IPS DF 19.7 (cell line): ENCODE measurements around the gene LDLRAD3.
A peak's percentile ranks its signal among the peaks of the same experiment; 100 is the strongest.

Experiments used
- DNase-seq: peaks from one replicate; pipeline ENCODE4 v3.0.0-alpha.2; 2013; ENCODE audit warnings: low read depth, low spot score

LDLRAD3 gene

DNA sequence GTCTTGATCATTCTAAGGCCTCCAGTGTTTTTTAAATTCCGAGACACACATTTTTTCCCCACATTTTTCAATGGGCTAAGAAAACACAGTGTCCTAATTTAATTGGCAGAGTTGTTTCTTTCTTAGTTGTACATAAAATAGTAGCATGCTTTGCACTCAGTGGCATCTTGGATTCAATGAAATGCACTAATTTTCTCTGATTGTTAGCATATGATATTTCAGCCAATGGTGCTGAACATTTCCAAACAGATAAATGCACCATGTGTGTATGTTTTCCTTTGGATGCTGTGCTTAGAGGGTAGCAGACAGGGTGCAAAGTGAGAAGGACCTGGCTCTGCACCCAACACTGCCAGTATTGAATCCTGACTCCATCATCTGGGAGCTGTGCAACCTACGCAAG, 103.5 kb downstream of the LDLRAD3 start:
- no peak for DNase-seq

DNA sequence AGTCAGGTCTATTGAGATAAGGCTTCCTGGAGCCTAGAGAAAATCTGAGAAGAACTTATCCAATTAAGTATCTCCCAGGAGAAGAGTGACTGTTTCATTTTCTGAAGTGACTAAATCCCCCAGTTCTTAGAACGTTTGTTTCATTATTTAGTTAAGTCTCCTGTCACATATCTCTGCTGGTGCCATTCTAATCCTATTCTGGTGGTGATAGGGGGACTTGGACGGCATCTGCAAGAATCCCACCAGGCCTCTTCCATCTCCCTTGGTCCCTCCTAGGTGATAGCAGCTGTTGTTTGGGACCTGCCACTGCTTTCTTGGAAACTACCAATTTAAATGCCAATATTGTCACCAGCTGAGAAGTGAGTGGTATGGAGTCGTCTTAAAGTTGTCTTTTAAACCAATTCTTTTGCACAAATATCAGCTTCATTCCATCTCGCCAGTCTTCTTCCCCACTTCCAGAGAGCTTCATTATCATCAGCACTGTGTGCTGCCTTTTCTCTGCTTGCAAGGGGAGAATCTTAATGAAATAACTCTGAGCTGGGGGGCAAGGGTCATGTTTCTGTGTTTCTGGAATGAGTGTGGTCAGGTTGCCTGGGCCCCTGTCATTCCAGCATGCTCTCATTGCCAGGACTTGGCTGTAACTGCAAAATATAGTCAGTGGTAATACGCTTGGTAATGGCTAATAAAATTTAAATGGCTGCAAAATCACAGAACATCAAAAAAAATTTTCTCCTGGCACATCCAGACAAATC, 104.8 kb downstream of the LDLRAD3 start:
- DNase-seq, result no peak

DNA sequence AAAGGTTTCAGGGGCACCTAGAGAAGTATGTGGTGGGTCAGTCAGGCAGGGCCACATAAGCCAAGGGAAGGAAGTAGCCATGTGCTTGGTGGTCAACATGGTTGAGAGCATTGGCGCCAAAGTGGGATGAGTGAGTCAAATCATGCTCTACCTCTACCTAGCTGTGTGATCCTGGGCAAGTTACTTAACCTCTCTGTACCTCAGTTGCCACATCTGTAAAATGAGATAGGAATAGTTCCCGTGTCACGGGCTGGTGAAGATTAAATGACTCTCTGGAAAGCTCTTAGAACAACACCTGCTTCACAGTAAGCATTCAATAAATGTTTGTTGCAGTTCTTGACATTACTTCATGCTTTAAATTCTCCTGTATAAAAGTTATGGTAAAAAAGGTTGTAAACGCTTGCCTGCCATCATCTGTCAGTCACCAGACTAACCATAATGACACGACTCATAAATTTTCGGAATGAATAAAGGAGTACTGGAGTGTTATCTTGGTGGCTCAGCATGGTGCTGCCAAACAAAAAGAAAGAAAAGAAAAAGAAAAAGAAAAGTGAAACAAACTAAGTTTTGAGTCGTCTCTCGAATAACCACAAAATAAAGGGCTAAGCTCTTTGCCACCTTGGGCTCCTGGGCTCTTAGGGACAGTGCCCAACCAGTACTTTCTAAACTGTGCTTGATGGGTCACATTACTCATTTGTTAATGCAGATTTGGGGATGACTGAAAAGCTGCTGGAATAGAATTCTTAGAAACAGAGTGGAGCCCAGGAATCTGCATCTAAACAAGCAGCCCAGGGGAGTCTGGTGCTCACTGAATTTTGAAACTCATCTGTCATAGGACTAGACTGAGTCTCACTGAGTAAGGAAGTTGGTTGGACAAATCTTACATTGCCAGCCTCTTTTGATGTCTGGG, 107.6 kb downstream of the LDLRAD3 start:
- DNase-seq, result no peak

DNA sequence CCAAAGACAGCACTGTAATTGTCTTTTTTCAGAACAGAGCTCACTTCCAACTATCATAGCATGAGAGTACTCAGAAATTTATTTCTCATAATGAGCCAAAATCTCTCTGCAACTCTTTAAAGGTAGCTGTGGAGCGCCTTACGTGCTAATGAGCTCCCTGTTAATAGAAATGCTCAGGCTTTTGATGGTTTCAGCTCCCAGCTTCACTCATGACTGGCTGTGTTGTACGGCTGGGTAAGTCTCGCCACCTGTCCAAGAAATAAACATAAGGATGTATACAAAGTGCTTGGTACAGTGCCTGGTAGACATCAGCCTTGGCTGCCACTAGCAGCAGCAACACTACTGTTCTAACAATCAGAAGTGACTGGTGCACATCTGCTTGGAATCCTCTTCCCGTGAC, 109.4 kb downstream of the LDLRAD3 start:
- no peak for DNase-seq

DNA sequence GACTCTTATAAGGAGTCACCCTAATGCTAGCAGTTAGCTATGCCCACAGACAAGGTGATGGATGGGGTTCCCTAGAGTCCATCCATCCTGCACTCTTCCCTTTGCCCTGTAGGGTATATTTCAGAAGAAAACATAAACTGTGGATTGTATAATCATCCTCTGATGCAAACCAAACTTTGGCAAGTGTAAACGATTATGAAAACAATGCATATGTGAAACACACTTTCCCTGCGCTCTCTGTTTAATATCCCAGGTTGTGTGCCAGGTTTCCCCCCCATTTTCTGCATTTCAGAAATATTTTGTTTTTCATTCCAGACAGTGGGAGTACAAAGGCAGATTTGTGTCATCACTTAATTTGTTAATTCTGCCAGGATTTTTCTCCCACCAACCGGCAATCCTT, 110.0 kb downstream of the LDLRAD3 start:
- DNase-seq, result no peak

DNA sequence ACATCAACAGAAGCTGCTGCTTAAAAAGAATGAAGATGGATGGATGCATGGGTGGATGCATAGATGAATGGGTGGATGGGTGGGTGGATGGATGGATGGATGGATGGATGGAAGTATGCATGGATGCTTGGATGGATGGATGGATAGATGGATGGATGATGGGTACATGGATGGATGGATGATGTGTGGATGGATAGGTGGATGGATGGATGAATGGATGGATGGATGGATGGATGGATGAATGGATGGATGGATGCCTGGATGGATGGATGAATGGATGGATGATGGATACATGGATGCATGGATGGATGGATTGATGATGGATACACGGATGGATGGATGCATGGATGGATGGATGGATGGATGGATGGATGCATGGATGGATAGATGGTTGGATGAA, 110.8 kb downstream of the LDLRAD3 start:
- no peak for DNase-seq

DNA sequence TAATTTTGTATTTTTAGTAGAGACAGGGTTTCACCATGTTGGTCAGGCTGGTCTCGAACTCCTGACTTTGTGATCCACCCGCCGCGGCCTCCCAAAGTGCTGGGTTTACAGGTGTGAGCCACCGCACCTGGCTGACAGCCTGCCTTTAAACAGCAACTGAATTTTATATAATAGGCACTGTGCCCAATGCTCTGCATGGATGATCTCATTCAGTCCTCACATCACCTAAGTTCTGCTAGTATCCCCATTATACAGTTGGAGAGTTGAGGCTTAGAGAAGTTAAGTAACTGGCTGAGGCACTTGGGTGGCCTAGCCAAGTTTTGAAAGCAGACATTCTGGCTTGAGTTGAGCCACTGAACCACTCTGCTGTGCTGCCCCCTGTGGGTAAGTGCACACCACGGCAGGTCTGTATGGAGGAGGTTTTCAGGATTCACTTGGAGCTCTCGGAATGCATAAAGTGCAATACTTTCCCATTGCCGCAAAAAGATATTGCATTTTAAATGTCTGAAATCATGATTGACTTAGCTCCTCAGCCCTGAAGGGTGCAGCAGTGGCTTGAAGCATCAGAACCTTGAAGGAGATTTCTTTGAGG, 112.4 kb downstream of the LDLRAD3 start:
- no peak for DNase-seq

DNA sequence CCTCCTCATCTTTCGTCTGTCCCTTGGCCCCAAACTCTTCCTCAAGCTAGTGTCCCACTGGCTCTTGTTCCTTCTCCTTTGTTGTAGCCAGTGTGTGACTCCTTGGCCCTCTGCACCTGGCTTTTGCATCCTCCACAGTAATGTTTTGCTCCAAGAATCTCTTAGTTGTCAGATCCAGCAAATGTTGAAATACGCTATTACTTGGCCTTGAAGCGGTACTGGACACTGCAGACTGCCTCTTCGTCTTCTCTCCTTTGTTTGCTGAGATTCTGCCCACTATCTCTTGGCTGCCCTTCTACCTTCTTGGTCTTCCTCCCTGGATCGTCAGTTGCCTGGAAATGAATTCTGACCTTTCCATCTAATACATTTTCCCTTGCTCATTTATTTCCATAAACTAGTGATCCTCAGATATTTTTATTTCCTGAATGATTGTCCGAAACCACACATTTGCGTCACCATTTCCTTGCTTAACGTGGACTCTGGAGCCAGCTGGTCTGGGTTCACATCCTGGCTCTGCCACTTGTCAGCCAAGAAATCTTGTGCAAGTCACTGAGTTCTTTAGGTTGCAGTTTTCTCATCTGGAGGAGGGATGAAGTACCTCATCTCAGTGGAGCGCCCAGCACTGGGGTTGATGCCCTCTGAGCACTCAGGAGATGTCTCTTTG, 113.6 kb downstream of the LDLRAD3 start:
- no peak for DNase-seq

DNA sequence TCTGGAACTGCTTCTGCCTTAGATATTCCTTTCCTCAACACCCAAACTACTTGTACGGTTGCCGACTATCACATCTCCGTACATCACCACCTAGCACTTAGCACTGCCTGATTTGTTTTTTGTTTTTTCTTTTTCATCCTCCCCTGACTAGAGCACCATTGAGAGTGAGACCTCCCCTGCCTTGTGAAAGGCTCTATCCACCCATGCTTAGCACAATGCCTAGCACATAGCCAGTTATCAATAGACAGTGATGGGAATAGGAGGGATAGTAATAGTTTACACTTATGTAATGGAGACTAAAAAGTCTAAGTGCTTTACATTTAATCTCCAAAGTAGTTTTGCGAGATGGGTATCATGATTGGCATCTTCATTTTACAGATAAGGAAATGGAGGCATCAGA, 115.8 kb downstream of the LDLRAD3 start:
- no peak for DNase-seq

DNA sequence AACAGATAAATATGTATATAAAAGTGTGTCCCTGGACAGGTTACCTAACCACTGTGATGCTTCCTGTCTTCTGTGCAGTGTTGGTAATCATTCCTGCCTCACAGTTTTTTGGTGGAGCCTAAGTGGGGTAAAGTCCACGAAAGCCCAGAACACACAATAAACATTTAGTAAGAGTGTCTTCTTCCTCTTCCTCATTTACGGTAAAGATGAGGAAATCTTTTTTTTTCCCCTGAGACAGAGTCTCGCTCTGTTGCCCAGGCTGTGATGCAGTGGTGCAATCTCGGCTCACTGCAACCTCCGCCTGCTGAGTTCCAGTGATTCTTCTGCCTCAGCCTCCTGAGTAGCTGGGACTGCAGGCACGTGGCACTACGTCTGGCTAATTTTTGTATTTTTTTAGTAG, 117.1 kb downstream of the LDLRAD3 start:
- DNase-seq, result no peak

DNA sequence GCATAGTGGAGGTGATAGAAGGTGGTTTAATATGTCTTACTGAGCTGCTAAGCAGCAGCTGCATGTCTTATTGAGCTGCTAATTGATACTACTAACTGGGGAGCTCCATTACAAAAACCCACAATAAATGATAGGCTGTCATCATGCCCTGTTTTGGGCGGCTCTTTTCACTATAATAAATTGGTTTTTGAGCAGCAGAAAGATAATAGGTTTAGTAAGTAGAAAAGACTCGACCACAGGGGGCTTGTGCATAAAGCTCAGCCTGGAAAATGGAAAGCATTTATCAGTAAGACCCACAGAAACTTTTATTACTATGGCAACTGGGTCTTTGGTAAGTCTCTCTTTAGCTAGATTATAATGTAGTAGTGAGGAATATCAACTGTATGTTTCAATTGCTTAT, 117.6 kb downstream of the LDLRAD3 start:
- DNase-seq, result no peak

DNA sequence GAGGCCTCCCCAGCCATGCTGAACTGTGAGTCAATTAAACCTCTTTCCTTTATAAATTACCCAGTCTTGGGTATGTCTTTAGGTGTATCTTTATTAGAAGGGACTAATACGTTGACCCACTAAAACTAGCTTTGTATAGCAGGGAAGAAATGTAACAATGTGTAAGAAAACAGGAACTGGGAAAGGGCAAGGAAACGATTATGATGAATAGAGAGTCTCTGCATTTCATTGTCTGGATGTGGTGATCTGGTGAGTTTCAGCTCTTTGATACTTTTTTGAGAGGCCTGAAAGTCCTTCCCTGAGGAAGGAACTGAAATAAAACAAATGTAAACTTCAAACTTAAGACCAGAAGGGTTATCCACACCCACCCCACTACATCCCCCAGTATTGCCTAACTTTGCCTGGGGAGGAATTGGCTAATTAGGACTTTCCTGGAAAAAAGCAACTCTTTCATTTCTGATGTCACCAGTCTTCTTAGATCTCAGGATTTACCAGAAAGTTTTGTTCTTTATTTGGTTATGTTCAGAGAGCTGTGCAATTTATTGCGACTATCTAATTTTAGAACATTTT, 119.0 kb downstream of the LDLRAD3 start:
- DNase-seq, result no peak

DNA sequence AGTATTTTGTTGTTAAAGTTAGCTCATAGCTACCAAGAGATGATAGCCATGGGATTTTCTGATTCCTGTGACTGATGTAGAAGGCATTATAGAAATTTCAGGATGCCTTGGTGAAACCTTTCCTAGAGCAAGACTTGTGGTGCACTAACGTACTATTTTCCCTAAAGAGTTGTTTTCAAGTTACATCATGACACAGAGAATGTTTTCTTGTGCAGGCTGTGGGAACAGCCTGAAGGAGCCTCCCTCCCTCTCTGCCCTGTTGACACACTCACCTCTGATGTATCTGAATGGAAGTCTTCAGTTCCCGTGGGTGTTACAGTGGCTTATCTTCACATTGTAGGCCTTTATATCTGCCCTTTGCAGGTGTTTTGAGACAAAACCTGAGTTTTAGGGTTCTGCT, 121.6 kb downstream of the LDLRAD3 start:
- DNase-seq, result no peak

DNA sequence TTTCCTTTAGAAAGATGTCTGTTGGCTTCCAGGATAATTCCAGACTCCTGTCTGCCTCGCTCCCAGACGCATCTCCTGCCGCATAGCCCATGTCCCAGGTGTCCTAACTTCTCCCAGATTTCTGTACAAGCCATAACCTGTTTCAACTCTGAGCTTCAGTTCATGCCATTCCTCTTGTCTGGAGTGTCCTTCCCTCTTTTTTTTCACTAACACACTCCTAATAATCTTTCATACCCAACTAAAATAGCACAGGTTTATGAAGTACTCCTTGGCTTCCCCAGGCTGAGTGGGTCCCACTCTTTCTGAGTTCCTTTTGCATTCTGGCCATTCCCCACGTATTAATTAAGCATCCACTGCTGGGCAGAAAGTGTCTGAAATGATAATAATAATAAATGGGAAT, 123.0 kb downstream of the LDLRAD3 start:
- DNase-seq, result no peak

DNA sequence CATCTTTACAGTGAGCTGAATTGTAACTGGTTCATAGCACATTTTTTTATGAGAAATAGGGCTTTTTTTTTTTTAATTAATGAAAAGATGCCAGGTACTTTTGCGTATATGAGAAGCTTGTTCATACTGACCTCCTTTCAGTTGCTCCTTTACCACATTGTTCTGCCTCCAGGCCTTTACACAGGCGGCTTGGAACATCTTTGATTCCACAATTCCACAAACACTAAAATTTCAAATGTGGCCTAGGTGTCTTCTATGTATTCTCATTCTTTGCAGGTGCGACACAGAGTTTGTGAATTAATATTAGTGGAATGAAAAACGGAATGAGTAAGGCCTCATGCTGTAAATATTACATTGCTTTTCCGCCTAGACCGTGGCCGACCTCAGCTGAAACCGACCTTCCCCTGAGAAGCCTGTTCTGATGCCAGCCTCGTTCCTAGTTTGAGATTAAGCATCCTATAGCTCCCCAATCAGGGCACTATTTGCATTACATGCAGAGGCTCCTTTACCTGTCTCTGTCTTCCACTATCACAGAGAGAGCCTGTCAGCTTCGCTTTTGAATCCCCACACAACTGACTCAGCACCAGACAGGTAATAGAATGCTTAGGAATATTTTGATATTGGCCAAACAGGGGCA, 125.8 kb downstream of the LDLRAD3 start:
- DNase-seq, result peak; percentile 50

DNA sequence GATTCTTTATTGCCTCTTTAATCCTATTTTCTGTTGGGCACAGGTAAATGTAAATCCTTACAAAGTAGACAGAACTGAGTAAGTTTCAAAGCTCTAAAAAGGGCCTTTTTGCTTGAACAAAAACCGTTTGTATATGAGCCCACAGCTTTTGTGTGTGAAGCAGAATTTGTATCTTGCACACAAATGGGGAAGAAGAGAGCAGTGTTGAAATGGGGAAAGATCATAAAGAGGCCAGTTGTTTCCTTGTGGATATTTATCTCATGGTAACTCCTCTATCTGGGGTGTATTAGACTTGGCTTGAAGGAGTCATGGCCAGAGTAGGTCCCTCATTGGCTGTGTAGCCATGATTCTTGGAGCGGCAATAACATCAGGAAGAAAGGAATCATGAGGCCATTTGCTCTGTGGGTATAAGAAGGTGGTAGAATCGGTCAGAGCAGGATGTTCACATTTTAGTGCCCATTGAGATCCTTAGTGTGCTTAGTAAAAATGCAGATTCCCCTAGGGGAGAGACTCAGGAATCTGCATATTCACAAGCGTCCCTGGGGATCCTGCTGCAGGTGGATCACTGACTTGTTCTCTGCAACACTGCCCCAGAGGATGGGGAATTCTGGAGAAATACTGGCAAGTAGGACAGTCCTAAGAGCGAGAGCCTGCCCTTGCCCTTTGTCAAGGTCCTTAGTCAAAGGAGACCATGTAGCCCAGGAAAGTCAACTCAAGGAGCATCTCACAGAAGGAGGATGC, 126.5 kb downstream of the LDLRAD3 start:
- DNase-seq, result peak; percentile 40

DNA sequence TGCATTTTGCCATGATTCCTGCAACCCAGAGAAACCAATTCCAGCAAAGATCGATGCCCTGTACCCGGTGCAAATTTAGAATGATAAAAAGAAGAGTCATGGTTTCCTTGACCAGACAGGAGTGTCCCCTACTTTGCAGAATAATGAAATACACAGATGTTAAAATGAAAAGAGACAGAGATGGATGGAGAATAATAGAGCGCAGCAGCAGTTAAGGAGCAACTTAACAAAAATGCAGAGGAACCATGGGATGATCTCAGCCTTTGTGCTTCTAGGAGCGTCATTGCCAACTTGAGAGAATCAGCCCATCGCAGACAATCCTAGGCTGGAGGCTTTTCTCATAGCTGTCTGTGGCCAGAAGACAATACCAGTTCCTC, 127.1 kb downstream of the LDLRAD3 start:
- no peak for DNase-seq

DNA sequence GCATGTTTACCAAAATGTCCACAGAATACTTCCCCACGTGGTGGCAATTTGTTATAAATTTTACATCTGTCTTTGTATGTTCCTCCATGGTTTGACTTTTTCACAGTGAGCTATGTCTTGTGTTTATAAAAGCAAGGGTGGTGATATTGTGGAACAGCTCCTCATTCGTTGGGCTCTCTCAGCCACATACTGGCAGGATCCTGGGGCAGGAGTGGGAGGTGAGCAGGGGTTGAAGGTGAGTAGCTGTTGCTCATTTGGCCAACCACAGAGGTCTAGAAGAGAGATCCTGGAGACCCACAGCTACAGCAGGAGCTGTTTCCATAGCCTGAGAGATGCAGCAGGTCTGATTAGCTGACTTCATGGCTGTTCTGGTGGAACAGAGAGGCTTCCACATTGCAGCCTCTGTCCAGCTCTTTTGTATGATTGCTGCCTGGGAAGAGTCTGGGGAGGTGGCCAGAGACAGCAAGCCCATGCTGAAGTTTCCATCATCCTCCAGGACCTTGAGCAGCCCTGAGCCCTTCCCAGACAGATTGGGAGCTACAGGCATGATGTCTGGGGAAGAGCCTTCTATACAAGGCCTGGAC, 128.1 kb downstream of the LDLRAD3 start:
- no peak for DNase-seq

DNA sequence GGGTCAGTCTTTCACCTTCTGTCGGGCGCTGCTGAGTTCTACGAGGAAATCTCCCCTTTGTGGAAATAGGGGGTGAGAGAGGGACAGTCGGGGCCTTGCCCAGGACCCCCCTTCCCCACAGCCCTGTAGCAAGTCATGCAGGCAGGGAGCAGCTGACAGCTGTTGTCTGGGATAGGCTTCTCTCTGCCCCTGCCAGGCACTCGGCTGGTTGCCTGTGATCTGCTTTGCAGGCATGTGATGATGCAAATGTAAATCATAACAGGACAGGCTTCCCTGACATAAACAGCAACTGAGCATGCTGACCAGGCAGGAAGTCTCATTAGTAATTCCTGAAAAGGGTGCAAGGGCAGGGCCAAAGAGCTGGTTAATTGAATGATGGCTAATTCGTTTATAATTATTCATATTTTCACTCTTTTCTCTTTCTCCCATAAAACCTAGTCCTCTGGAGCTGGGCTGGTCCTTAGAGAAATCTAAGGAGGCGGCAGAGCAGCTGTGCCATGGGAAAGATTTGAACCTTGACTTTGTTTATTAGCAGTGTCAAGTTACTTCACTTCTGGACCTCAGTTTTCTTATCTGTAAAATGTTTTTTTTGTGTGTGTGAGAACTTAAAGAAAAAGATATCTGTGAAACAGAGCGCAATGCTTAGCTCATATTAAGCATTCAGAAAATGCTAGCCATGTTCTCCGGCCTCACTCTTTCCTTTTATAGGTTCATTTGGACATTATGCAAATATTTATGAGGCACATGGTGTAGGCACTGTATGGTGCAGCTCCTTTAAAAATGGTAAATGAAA, 129.7 kb downstream of the LDLRAD3 start:
- DNase-seq, result no peak
